HG02798 (cell line): ENCODE results near the gene FLOT2.
"Not testable (repeated sequence)": the region's sequence is repeated elsewhere in the genome, so short reads cannot be mapped to it uniquely, and the experiment has no call there.

ENCODE experiments used
- ATAC-seq: cut with Tn5 transposase; IDR thresholded peaks from one replicate; pipeline ENCODE4 v1.9.1; 2021; ENCODE audit warnings: mild to moderate bottlenecking; ENCODE audit not compliant: unreplicated experiment, poor library complexity

Gene FLOT2, protein sequence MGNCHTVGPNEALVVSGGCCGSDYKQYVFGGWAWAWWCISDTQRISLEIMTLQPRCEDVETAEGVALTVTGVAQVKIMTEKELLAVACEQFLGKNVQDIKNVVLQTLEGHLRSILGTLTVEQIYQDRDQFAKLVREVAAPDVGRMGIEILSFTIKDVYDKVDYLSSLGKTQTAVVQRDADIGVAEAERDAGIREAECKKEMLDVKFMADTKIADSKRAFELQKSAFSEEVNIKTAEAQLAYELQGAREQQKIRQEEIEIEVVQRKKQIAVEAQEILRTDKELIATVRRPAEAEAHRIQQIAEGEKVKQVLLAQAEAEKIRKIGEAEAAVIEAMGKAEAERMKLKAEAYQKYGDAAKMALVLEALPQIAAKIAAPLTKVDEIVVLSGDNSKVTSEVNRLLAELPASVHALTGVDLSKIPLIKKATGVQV

DNA sequence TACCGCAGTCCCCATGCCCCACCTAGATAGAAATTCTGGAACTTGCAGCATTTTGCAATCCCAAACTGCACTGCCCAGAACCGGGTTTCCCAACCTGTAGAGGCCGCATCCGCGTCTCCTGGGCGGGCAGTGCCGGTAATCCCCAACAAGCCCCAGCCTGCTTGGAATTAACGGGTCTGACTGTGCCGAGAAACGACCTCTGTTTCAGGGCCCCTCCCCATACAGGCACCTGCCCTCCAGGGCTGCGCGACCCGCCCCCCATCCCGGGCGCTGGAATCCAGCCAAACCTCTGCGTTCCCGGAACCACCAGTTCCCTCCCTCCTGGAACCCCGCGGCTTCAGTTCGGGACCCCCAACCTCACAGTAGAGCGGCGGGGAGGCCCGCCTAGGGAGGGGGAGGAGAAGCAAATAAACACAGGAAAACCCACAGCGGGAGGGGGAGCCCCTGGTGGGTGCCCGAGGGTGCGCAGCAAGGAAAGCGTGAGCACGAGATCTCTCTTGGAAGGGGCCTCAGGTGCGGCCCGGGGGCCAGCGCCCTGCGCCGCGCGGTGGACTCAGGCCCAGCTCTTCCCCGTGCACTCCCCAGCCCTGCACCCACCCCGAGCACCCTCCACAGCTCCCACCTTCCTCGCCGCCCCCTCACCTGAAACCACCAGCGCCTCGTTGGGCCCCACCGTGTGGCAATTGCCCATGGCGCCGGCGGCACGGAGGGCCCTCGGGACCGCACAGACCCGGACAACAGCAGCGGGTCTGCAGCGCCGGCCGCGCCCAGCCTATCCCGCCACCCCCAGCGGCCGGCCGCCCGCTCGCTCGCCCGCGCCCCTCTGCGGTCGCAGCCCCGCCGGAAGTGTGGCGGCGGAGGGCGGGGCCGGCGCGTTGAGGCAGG lies at the start of gene FLOT2:
TSS of gene FLOT2 (minus strand) at position 850 of the 885 bp plus-strand sequence. CDS start at position 691, 159 bp downstream.
- peak; percentile 44 for ATAC-seq

DNA sequence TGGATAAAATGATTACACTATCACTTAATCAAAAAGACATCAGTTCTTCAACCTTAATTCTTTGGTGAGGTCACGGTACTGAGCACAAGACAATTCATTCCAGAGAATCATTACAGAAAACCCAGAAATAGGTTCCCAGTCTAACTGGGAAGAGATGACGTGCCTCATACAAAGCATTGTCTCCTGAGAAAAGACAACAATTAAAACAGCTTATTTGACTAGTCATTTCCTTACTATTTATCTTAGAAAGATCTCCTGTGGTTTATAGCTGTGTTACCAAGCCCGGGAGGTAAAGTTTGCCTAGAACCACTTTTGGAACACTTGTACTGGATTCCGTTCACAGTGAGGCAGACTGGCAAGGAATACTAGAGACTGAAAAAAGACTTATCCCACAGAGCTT lies 48.7 kb upstream of the FLOT2 start:
- ATAC-seq = no peak

- no peak for ATAC-seq
Observed at GRCh38 chr17:28944862-28945741, 47.6 kb upstream of the FLOT2 start.

GRCh38 chr17:28944343-28944742 lies 46.8 kb upstream of the FLOT2 start:
- ATAC-seq = no peak

DNA sequence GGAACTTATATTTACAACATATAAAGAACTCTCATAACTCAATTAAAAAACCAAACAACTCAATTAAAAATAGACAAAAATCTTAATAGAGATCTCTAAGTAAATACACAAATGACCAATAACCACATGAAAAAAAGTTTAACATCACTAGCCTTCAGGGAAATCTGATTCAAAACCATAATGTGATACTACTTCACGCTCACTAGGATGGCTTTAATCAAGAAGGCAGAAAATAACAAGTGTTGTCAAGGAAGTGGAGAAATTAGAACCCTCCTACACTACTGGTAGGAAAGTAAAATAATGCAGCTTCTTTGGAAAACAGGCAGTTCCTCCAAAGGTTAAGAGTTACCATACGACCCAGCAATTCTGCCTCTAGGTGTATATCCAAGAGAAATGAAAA lies 45.4 kb upstream of the FLOT2 start:
- ATAC-seq = no peak

- ATAC-seq = no peak
Observed at GRCh38 chr17:28941251-28941650, 43.7 kb upstream of the FLOT2 start.

- ATAC-seq = no peak
Observed at GRCh38 chr17:28940675-28941074, 43.1 kb upstream of the FLOT2 start.

GRCh38 chr17:28940142-28940541 lies 42.6 kb upstream of the FLOT2 start:
- no peak for ATAC-seq

GRCh38 chr17:28938552-28938951 lies 41.0 kb upstream of the FLOT2 start:
- no peak for ATAC-seq

- no peak for ATAC-seq
Observed at GRCh38 chr17:28937044-28937729, 39.7 kb upstream of the FLOT2 start.

DNA sequence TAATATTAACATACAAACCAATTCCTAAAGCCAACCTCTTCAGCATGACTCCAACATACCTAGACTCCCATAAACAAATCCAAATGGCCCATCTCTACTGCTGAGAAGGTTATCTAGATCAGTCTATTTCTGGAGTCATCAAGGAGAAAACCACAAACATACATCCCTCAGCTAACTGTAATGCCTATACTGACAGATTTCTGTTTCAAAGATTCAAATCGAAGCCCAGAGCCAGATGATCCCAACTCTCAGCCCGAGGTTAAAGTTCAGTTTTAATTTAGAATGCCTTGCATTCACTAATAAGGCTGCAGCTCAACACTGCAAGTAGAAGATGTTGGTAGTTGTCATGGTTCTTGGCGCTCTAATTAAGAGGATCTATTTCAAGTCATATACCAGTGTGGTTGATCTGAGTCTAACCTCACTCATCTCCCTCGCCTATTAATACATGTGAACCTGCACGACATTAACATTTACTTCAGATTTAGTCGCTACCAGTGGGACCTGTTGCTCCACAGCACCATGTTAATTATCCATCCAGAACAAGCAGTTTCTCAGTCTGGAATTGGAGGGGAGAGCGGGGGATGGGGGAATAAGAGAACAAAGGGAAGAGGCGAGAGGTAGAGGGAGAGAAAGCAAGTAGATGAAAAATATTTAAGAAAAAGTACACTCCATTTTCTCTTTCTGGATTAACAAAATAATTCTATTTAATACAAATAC lies 38.4 kb upstream of the FLOT2 start:
- no peak for ATAC-seq

DNA sequence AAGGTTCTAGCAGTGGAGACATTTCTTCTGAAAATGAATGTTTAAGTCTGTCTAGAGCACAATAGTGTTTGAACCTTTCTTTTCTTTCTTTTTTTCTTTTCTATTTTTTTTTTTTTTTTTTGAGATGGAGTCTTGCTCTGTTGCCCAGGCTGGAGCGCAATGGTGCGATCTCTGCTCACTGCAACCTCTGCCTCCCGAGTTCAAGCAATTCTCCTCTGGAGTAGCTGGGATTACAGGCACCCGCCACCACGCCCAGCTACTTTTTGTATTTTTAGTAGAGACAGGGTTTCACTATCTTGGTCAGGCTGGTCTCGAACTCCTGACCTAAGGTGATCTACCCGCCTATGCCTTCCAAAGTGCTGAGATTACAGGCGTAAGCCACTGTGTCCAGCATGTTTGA lies 37.0 kb upstream of the FLOT2 start:
- ATAC-seq = not testable (repeated sequence)

DNA sequence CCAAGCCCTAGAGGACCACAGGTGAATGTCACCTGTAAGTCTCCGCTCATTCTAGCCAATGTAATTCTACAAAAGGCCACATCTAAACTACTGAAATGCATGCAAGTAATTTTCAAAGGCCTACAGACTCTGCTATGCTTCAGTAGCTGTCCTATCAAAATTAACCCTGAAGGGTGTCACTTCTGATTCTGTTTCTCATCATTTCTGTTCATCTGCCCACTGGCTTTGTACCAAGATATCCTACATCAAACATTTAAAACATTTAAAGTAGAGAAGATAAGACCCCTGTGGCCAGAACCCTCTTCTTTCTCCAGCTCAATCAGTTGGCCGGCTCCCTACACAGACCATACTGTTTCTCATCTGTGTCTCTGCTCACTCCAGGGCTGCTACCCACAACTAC lies 32.3 kb upstream of the FLOT2 start:
- ATAC-seq = no peak

GRCh38 chr17:28928061-28928460 lies 30.5 kb upstream of the FLOT2 start:
- no peak for ATAC-seq

- no peak for ATAC-seq
Observed at GRCh38 chr17:28926786-28927185, 29.3 kb upstream of the FLOT2 start.

- no peak for ATAC-seq
Observed at GRCh38 chr17:28926366-28926765, 28.8 kb upstream of the FLOT2 start.

DNA sequence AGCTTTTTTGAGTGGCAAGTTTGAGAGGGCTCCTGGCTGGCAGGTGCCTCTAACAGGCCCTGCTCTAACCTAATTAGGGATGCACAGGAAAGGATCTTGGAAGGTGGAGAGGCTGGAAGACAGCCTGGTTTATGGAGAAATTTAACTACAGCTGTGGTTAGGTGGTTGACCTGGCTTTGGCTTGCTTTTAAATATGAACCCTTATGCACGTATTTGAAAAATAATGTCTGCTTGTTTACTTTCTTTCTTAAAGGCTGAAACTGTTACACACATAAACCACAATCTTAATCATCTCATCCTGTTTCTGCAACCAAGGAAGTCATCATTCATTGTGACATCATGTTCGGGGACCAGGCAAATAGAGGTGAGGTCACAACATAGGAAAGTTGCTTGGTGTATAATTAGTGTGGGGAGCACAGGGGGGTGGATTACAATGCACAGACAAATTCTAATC lies 28.4 kb upstream of the FLOT2 start:
- ATAC-seq = no peak

DNA sequence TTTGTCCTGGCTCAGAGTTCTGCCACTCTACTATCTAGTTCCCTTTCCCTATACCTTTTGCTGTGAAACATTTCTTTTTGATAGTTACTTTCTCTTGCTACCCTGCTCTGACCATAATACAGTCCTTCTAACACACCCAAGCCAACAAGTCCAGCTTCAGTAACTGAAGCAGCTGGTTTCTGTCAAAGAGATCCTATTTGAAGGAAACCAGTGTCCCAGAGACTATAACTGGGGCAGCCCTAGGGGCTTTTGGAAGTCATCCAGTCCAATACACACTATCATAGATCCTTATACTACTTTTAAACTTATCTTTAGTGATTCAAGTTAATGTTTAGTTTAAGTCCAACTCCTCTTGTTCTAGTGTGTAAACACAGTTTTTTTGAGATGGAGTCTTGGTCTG lies 22.7 kb upstream of the FLOT2 start:
- no peak for ATAC-seq

DNA sequence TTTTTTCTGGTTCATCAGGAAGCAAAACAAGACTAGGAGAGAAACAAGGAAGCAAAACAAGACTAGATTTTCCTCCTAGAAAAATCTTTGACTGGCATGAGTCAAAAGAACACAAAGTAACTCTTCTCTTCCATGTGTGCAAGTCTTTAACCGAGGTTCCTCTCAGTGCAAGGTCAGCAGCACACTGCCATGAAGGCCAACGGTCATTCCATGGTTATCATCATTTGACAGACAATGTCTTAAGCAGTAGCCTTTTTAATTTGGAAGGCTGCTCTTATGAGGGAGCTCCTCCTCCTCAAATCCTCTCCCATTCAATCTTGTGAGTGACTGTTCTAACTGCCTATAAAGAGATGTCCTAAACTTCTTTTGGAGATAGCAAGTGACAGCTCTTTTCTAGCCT lies 20.8 kb upstream of the FLOT2 start:
- ATAC-seq = no peak
